GM06990 (cell line): Measurements from ENCODE around the gene CPB2.
A peak's percentile ranks its signal among the peaks of the same experiment; 100 is the strongest.

Experiments
- DNase-seq: peaks from one replicate; pipeline ENCODE4 v3.0.0-alpha.2; 2011; ENCODE audit not compliant: insufficient read length; ENCODE audit errors: extremely low read depth
- H3K27me3 ChIP-seq: replicated peaks from 2 replicates; pipeline ENCODE4 v1.6.0; 2011; ENCODE audit warnings: low read length; ENCODE audit not compliant: control insufficient read depth, insufficient read depth
- H3K36me3 ChIP-seq: 2 replicates; pipeline ENCODE4 v1.5.1; 2011; ENCODE audit warnings: low read length; ENCODE audit not compliant: control insufficient read depth, insufficient read depth
- H3K4me3 ChIP-seq: replicated peaks from 2 replicates; pipeline ENCODE4 v1.5.1; 2011; ENCODE audit warnings: low read depth, mild to moderate bottlenecking, control low read depth, low read length
- TF ChIP-seq, protein P1 (sequence below): IDR thresholded peaks from 2 replicates; pipeline ENCODE4 v1.5.1; 2011; ENCODE audit warnings: low read length, control low read depth, mild to moderate bottlenecking, inconsistent platforms; ENCODE audit not compliant: insufficient read depth, poor library complexity, severe bottlenecking

CPB2 gene

DNA sequence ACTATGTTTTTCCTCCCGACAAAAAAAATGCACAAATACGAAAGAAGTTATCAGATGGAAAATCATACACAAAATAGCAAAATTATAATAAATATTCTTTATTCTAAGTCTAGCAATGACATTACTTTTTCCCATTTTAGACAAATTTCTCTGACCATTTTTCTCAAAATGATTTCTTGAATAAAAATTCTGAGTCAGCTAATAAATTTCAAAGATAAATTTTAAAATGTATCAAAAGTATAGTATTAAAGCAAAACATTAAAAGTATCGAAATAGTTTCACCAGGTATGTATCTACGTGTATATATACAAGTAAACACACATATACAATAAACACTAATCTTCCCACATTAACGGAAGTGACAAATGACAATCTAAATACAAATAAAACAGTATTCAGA, 61.2 kb downstream of the CPB2 start:
- no peaks in the 10 kb centered on the region for H3K36me3 ChIP-seq
- no peak for DNase-seq
- TF ChIP-seq, protein P1, sequence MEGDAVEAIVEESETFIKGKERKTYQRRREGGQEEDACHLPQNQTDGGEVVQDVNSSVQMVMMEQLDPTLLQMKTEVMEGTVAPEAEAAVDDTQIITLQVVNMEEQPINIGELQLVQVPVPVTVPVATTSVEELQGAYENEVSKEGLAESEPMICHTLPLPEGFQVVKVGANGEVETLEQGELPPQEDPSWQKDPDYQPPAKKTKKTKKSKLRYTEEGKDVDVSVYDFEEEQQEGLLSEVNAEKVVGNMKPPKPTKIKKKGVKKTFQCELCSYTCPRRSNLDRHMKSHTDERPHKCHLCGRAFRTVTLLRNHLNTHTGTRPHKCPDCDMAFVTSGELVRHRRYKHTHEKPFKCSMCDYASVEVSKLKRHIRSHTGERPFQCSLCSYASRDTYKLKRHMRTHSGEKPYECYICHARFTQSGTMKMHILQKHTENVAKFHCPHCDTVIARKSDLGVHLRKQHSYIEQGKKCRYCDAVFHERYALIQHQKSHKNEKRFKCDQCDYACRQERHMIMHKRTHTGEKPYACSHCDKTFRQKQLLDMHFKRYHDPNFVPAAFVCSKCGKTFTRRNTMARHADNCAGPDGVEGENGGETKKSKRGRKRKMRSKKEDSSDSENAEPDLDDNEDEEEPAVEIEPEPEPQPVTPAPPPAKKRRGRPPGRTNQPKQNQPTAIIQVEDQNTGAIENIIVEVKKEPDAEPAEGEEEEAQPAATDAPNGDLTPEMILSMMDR: no peak
- H3K27me3 ChIP-seq: no peaks in the 10 kb centered on the region
- no peak overlapping the region for H3K4me3 ChIP-seq

DNA sequence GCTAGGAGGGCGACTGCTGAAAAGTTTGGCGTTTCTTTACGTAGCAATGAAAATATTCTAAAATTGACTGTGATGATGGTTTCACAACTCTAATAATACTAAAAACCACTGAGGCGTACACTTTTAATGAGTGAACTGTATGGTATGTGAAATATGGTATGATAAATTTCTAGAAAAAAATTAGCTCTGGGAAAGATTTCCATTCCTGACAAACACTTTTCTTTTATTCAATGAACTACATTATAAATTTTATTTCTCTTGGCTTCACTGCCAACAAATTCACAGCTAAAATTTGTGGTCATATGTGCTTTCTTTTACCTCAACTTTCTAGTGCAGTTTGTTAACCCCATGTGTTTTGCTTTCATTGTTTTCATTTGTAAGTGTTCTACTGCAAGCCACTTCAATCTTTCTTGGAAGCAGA, 63.4 kb downstream of the CPB2 start:
- H3K4me3 ChIP-seq: no peak overlapping the region
- no peaks in the 10 kb centered on the region for H3K27me3 ChIP-seq
- TF ChIP-seq, protein P1: no peak
- peak; percentile 40 for DNase-seq
- peaks cover 2% of the 10 kb centered on the region for H3K36me3 ChIP-seq

DNA sequence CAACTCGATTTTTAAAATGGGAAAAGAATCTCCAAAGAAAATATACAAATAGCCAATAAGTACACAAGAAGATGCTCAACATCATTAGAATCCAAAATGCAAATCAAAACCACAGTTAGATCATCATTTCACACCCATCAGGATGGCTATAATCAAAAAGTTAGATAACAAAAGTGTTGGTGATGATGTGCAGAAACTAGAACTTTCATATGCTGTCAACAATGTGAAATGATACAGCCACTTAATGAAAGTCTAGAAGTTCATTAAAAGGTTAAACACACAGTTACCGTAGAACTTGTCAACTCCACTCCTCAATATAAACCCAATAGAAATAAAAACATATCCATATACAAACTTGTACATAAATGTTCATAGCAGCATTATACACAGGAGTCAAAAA, 64.1 kb downstream of the CPB2 start:
- TF ChIP-seq, protein P1: no peak
- peaks cover 2% of the 10 kb centered on the region for H3K36me3 ChIP-seq
- no peaks in the 10 kb centered on the region for H3K27me3 ChIP-seq
- peak; percentile 10 for DNase-seq
- H3K4me3 ChIP-seq: no peak overlapping the region

DNA sequence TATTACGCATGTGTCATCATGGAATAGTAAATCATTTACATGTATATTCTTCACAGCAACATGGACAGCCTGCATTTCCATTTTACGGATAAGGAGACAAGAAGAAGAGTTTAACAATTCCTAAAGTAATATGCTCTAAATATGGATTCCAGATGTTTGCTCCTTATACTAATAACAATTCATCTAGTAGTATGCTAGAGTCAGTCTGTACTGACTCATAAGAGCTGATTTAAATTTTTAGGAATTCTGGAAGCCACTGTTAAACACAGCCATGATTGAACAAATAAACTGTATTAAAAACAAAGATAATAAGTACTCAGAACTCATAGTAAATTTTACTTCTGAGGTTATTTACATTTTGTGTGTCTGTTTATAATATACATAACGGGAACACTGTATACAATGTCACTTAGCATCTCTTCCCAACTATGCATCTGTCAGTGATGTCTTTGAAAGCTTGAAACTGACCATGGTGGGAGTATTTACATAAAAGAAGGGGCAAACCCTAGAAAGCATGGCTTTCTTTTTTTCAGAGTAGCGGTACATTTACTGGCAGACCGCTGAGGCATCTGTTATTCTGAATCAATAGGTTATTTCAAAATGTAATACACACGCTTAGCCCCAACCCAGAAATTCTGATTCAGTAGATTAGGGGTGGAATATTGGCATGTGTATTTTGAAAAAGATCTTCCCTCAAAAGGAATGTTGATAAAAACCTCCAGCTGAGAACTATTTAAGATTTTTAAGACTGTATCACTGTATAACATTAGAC, 65.2 kb downstream of the CPB2 start:
- no peak overlapping the region for H3K4me3 ChIP-seq
- no peak for DNase-seq
- no peaks in the 10 kb centered on the region for H3K27me3 ChIP-seq
- TF ChIP-seq, protein P1: no peak
- peaks cover 2% of the 10 kb centered on the region for H3K36me3 ChIP-seq

DNA sequence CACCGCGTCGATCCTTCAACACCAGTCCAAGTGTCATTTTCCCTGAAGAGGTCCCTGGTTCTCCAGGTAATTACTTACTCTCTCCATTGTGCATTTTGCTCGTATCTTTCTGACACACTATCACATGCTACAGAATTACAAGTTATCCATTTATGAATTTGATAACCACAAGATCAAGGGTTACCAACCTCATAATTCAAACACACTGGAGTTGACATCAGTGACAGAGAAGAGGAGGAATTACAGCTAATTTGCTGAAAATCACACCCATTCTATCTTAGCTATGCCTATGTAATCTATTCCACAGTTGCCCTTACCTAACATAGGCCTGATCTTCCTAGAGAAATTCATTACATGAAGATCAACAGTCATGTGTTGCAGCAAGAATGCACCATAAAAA, 66.5 kb downstream of the CPB2 start:
- Histone ChIP-seq H3K36me3 (peaks cover 2% of the 10 kb centered on the region), H3K27me3 (no peaks in the 10 kb centered on the region), H3K4me3 (no peak overlapping the region)
- TF ChIP-seq, protein P1: no peak
- DNase-seq: no peak
